HCT116 (cell line): Measurements from ENCODE around the gene CADPS2. TPM values are rescaled to one million over a fixed set of nuclear protein-coding genes. Genes with fewer than 3 reads are reported as not detected.

Experiments used
- ATAC-seq: fragments of 200-7000 bp; cut with Tn5 transposase; 2 replicates; pipeline ENCODE4 v1.9.1; 2020; ENCODE audit warnings: mild to moderate bottlenecking, moderate library complexity
- BruUV-seq: library from RNA; stranded (reverse); fragments of 400-500 nt; replicated peaks from 2 replicates; lab custom pipeline; 2021; lab: Mats Ljungman, UMichigan
- CTCF ChIA-PET: fragments of 300-600 bp; sonication (Branson Sonifier 250); formaldehyde crosslinking; loops from one replicate; lab custom pipeline; 2021; ENCODE audit warnings: antibody characterized with exemption; lab: Charles Lee
- POLR2A ChIA-PET: fragments of 300-600, 350-600 bp; sonication (Branson Sonifier 250); formaldehyde crosslinking; loops from one replicate; lab custom pipeline; 2021; ENCODE audit warnings: antibody characterized with exemption; lab: Charles Lee
- RAD21 ChIA-PET, 2 experiments: fragments of 300-600 bp; sonication (Branson Sonifier 250); formaldehyde crosslinking; loops; one replicate each; lab custom pipeline; 2023; ENCODE audit warnings: low total read pairs in 2 of 2; ENCODE audit not compliant: uncharacterized antibody in 2 of 2, unreplicated experiment in 2 of 2, low non-redundant PET in 1 of 2; lab: Charles Lee
- DNase-seq: peaks from one replicate; pipeline ENCODE4 v3.0.0-alpha.2; 2010; ENCODE audit warnings: low read depth, low spot score
- H2AFZ ChIP-seq: fragments of 200-600 bp; shearing (Covaris generic), sonication (generic); 2 replicates; pipeline ENCODE4 v1.6.1; 2017; ENCODE audit warnings: low read depth, mixed run types, mixed read lengths, antibody characterized with exemption, low read length; ENCODE audit not compliant: poor library complexity, severe bottlenecking
- H3K27ac ChIP-seq: 2 replicates; pipeline ENCODE4 v1.5.1; 2012; ENCODE audit warnings: low read depth, low read length
- H3K27me3 ChIP-seq: fragments of 200-600 bp; sonication (generic); 2 replicates; pipeline ENCODE4 v1.6.1; 2016; ENCODE audit warnings: mixed run types, low read length, mixed read lengths; ENCODE audit not compliant: insufficient read depth
- H3K36me3 ChIP-seq, 2 experiments: fragments of 200-500 bp in 1 of 2; fragments of 200-600 bp in 1 of 2; sonication (Bioruptor generic) in 1 of 2; sonication (generic) in 1 of 2; 2 replicates each; pipeline versions ENCODE4 v1.5.1 to v1.6.1; 2014 to 2016; ENCODE audit warnings: low read length in 2 of 2, inconsistent platforms in 1 of 2, mixed read lengths in 1 of 2, mixed run types in 1 of 2; ENCODE audit not compliant: insufficient read depth in 2 of 2, control insufficient read depth in 1 of 2
- H3K4me1 ChIP-seq, 2 experiments: fragments of 200-600 bp in 1 of 2; sonication (generic) in 1 of 2; 2 replicates each; pipeline versions ENCODE4 v1.5.1 to v1.6.1; 2012 to 2017; ENCODE audit warnings: low read length in 2 of 2, inconsistent platforms in 1 of 2, mild to moderate bottlenecking in 1 of 2, mixed read lengths in 1 of 2, mixed run types in 1 of 2, moderate library complexity in 1 of 2; ENCODE audit not compliant: insufficient read depth in 2 of 2, control insufficient read depth in 1 of 2
- H3K4me2 ChIP-seq: fragments of 200-600 bp; sonication (generic); 2 replicates; pipeline ENCODE4 v1.6.1; 2017; ENCODE audit warnings: mixed run types, low read length, mixed read lengths
- H3K4me3 ChIP-seq, 2 experiments: fragments of 200-600 bp in 1 of 2; sonication (generic) in 1 of 2; replicated peaks in 1 of 2; 2 replicates each; pipeline ENCODE4 v1.5.1; 2011 to 2016; ENCODE audit warnings: low read length in 2 of 2, control low read depth in 1 of 2, low read depth in 1 of 2, mild to moderate bottlenecking in 1 of 2, mixed read lengths in 1 of 2, mixed run types in 1 of 2
- H3K79me2 ChIP-seq: fragments of 200-600 bp; sonication (generic); 2 replicates; pipeline ENCODE4 v1.6.1; 2017; ENCODE audit warnings: mild to moderate bottlenecking, mixed run types, low read length, moderate library complexity, mixed read lengths; ENCODE audit not compliant: insufficient read depth
- H3K9ac ChIP-seq: fragments of 200-600 bp; sonication (generic); 2 replicates; pipeline ENCODE4 v1.6.1; 2016; ENCODE audit warnings: low read length, mixed read lengths
- H3K9me2 ChIP-seq: fragments of 200-600 bp; sonication (generic), shearing (Covaris generic); 2 replicates; pipeline ENCODE4 v1.6.1; 2017; ENCODE audit warnings: mixed run types, mild to moderate bottlenecking, moderate library complexity; ENCODE audit not compliant: insufficient read depth
- H3K9me3 ChIP-seq, 2 experiments: fragments of 200-500 bp in 1 of 2; fragments of 200-600 bp in 1 of 2; sonication (Bioruptor generic) in 1 of 2; sonication (generic) in 1 of 2; 2 replicates each; pipeline ENCODE4 v1.6.1; 2014 to 2017; ENCODE audit warnings: low read length in 2 of 2, mixed read lengths in 2 of 2, inconsistent platforms in 1 of 2, low read depth in 1 of 2, mild to moderate bottlenecking in 1 of 2, mixed run types in 1 of 2, moderate library complexity in 1 of 2; ENCODE audit not compliant: control insufficient read depth in 1 of 2, insufficient read depth in 1 of 2
- H4K20me1 ChIP-seq: fragments of 200-600 bp; sonication (generic), shearing (Covaris generic); 2 replicates; pipeline ENCODE4 v1.6.1; 2017; ENCODE audit warnings: mixed run types, mild to moderate bottlenecking, moderate library complexity; ENCODE audit not compliant: insufficient read depth
- CBX3 ChIP-seq: IDR thresholded peaks from 2 replicates; pipeline ENCODE4 v1.6.1; 2012; ENCODE audit warnings: low read depth
- CEBPB ChIP-seq: IDR thresholded peaks from 2 replicates; pipeline ENCODE4 v1.6.1; 2012; ENCODE audit warnings: low read depth
- CTCF ChIP-seq, 3 experiments: fragments of 200-600 bp in 1 of 3; sonication (generic) in 1 of 3; IDR thresholded peaks in 2 of 3; conservative IDR thresholded peaks in 1 of 3; 2 replicates each; pipeline ENCODE4 v1.5.1; 2012 to 2017; ENCODE audit warnings: low read depth in 2 of 3, low read length in 2 of 3, antibody characterized with exemption in 1 of 3, borderline replicate concordance in 1 of 3, control low read depth in 1 of 3, mild to moderate bottlenecking in 1 of 3, mixed read lengths in 1 of 3, mixed run types in 1 of 3, moderate library complexity in 1 of 3; ENCODE audit not compliant: insufficient read depth in 1 of 3
- EGR1 ChIP-seq: IDR thresholded peaks from 2 replicates; pipeline ENCODE4 v1.6.1; 2012; ENCODE audit warnings: low read depth
- ELF1 ChIP-seq: IDR thresholded peaks from 2 replicates; pipeline ENCODE4 v1.6.1; 2012; ENCODE audit warnings: low read depth, borderline replicate concordance
- EZH2 ChIP-seq: fragments of 200-600 bp; sonication (generic); IDR thresholded peaks from 2 replicates; pipeline ENCODE4 v1.6.1; 2017; ENCODE audit warnings: antibody characterized with exemption, mixed run types
- FOSL1 ChIP-seq: IDR thresholded peaks from 2 replicates; pipeline ENCODE4 v1.6.1; 2012; ENCODE audit warnings: low read depth
- JUND ChIP-seq: IDR thresholded peaks from 2 replicates; pipeline ENCODE4 v1.6.1; 2012
- POLR2A ChIP-seq: IDR thresholded peaks from 2 replicates; pipeline ENCODE4 v1.7.0; 2011; ENCODE audit warnings: borderline replicate concordance; ENCODE audit not compliant: insufficient read depth, insufficient read length; ENCODE audit errors: extremely low read depth
- POLR2AphosphoS5 ChIP-seq: IDR thresholded peaks from 2 replicates; pipeline ENCODE4 v1.6.1; 2011; ENCODE audit warnings: mild to moderate bottlenecking, low read depth, low read length, moderate library complexity
- RAD21 ChIP-seq: IDR thresholded peaks from 2 replicates; pipeline ENCODE4 v1.6.1; 2012; ENCODE audit warnings: low read depth, mild to moderate bottlenecking
- SP1 ChIP-seq: IDR thresholded peaks from 2 replicates; pipeline ENCODE4 v1.6.1; 2012; ENCODE audit warnings: low read depth
- TCF7L2 ChIP-seq: IDR thresholded peaks from 2 replicates; pipeline ENCODE4 v1.7.0; 2011; ENCODE audit warnings: borderline replicate concordance, inconsistent platforms; ENCODE audit not compliant: insufficient read depth, insufficient read length; ENCODE audit errors: extremely low read depth
- YY1 ChIP-seq: IDR thresholded peaks from 2 replicates; pipeline ENCODE4 v1.6.1; 2011; ENCODE audit warnings: low read length, low read depth, moderate library complexity, mild to moderate bottlenecking; ENCODE audit not compliant: insufficient replicate concordance; ENCODE audit errors: extremely low read depth
- ZFX ChIP-seq: fragments of 450-650 bp; IDR thresholded peaks from 2 replicates; pipeline ENCODE4 v1.6.1; 2017
- ZNF274 ChIP-seq: fragments of 200-500 bp; sonication (Bioruptor generic); IDR thresholded peaks from 2 replicates; pipeline ENCODE4 v1.6.1; 2014; ENCODE audit warnings: mild to moderate bottlenecking, low read depth, low read length, inconsistent platforms
- intact Hi-C: fragments of 100-400 bp; cut with micrococcal nuclease; formaldehyde crosslinking; loops from 2 replicates; pipeline ENCODE4 v1.10.0; 2022
- total RNA-seq: library from RNA; stranded (reverse); gene quantifications from one replicate; pipeline ENCODE4 v1.2.1, GENCODE V29; 2021; ENCODE audit not compliant: unreplicated experiment

The CADPS2 gene
- total RNA-seq, 1 experiment from 2014 or later = 7.5 TPM

- no peak for TF ChIP-seq ZNF274
- no peak for TF ChIP-seq EZH2
- TF ChIP-seq RAD21 = no peak
- TF ChIP-seq TCF7L2 = no peak
- no peak for TF ChIP-seq JUND
- TF ChIP-seq ELF1 = no peak
- no peak for TF ChIP-seq YY1
- no peak for TF ChIP-seq FOSL1
- no peak for TF ChIP-seq ZFX
These were observed 432.8 kb downstream of the CADPS2 start (continued) for GRCh38 chr7:122453432-122453831.

- CTCF ChIA-PET = no interaction called here
These were observed 437.2 kb downstream of the CADPS2 start for GRCh38 chr7:122448893-122449589.

More at GRCh38 chr7:122448893-122449589, 437.2 kb downstream of the CADPS2 start:
- POLR2A ChIA-PET = no interaction called here
- Histone ChIP-seq H3K27me3 (no peaks in the 10 kb centered on the region), H3K4me3 (no peak overlapping the region), H3K4me2 (no peak overlapping the region), H3K9me2 (no peaks in the 10 kb centered on the region), H3K36me3 (no peaks in the 10 kb centered on the region), H3K79me2 (no peaks in the 10 kb centered on the region), H3K9ac (no peak overlapping the region), H3K9me3 (no peaks in the 10 kb centered on the region), H3K27ac (no peak overlapping the region), H2AFZ (no peak overlapping the region), H4K20me1 (no peaks in the 10 kb centered on the region), H3K4me1 (no peaks in the 10 kb centered on the region)
- BruUV-seq = no TSS peak
- DNase-seq (no peak), ATAC-seq (no peak)
- no peak for TF ChIP-seq CBX3
- TF ChIP-seq CTCF (IDR thresholded peaks at IDR 0.05 in 2 of 3, conservative IDR thresholded peaks at IDR 0.05 in 1 of 3; ENCODE audit: borderline replicate concordance in 1 of 3, insufficient read depth in 1 of 3, low read depth in 2 of 3, low read length in 2 of 3) = no peak
- TF ChIP-seq CEBPB = no peak
- TF ChIP-seq SP1 = no peak
- no peak for TF ChIP-seq POLR2A
- TF ChIP-seq EGR1 = no peak
- no peak for TF ChIP-seq POLR2AphosphoS5
- no peak for TF ChIP-seq FOSL1
- no peak for TF ChIP-seq EZH2
- no peak for TF ChIP-seq ZFX
- RAD21 ChIA-PET = no interaction called here
- intact Hi-C loops = no loop called here
